ENCODE measurements around the gene SOHLH2.

GRCh38 chr13:36211567-36211966 lies 2.8 kb downstream of the SOHLH2 start:
- TF ChIP-seq POLR2A (IDR thresholded peaks at IDR 0.05; ENCODE audit: low read depth, low read length): no peak
- no peak for TF ChIP-seq POLR2AphosphoS5 (IDR thresholded peaks at IDR 0.05; ENCODE audit: low read depth, low read length)

Data from GM12891 (cell line).